Endothelial cell of umbilical vein (primary cell): Measurements from ENCODE around the gene UTF1. TPM values are rescaled to one million over a fixed set of nuclear protein-coding genes. Genes with fewer than 3 reads are reported as not detected.

Source experiments
- BruUV-seq: library from RNA; stranded (reverse); fragments of 400-500 nt; replicated peaks from 2 replicates; lab custom pipeline; 2021; lab: Mats Ljungman, UMichigan
- CTCF ChIA-PET: fragments of 300-600, 350-600 bp; sonication (Branson Sonifier 250); formaldehyde crosslinking; loops from one replicate; lab custom pipeline; 2021; ENCODE audit warnings: antibody characterized with exemption, inconsistent platforms; lab: Charles Lee
- POLR2A ChIA-PET: fragments of 300-600, 350-600 bp; sonication (Branson Sonifier 250); formaldehyde crosslinking; loops from one replicate; lab custom pipeline; 2021; ENCODE audit warnings: antibody characterized with exemption, inconsistent platforms; lab: Charles Lee
- DNase-seq: peaks from one replicate; pipeline ENCODE4 v3.0.0-alpha.2; 2011; ENCODE audit warnings: low read depth, low spot score
- FAIRE-seq: peaks from 2 replicates; lab custom pipeline; 2011; peaks lifted over from hg19 to GRCh38; lab: Jason Lieb, UNC
- H2AFZ ChIP-seq: 2 replicates; pipeline ENCODE4 v1.6.0; 2012; ENCODE audit warnings: low read depth, low read length, control low read depth, inconsistent platforms
- H3K27ac ChIP-seq: 2 replicates; pipeline ENCODE4 v1.5.1; 2011; ENCODE audit warnings: low read depth, mild to moderate bottlenecking, control low read depth, low read length, moderate library complexity; ENCODE audit not compliant: insufficient read depth
- H3K27me3 ChIP-seq, 2 experiments: 2 replicates each; pipeline versions ENCODE4 v1.6.0 to v1.6.1; 2011; ENCODE audit warnings: low read length in 2 of 2, mixed read lengths in 1 of 2; ENCODE audit not compliant: control insufficient read depth in 2 of 2, insufficient read depth in 2 of 2
- H3K36me3 ChIP-seq, 2 experiments: 2 replicates in 1 of 2; 3 replicates in 1 of 2; pipeline ENCODE4 v1.5.1; 2011; ENCODE audit warnings: low read length in 2 of 2, mild to moderate bottlenecking in 1 of 2, moderate library complexity in 1 of 2; ENCODE audit not compliant: control insufficient read depth in 2 of 2, insufficient read depth in 2 of 2; ENCODE audit errors: extremely low read depth in 1 of 2
- H3K4me1 ChIP-seq: 3 replicates; pipeline ENCODE4 v1.5.1; 2011; ENCODE audit warnings: mild to moderate bottlenecking, low read length; ENCODE audit not compliant: control insufficient read depth, insufficient read depth; ENCODE audit errors: extremely low read depth
- H3K4me2 ChIP-seq: 2 replicates; pipeline ENCODE4 v1.6.1; 2011; ENCODE audit warnings: low read length, control low read depth, mixed read lengths; ENCODE audit not compliant: insufficient read depth
- H3K4me3 ChIP-seq, 3 experiments: fragments of 200-600 bp in 1 of 3; sonication (generic), shearing (Covaris generic) in 1 of 3; replicated peaks in 1 of 3; 2 replicates each; pipeline ENCODE4 v1.5.1; 2011 to 2016; ENCODE audit warnings: control low read depth in 3 of 3, low read length in 3 of 3, mild to moderate bottlenecking in 2 of 3, inconsistent platforms in 1 of 3, low read depth in 1 of 3, moderate library complexity in 1 of 3; ENCODE audit not compliant: insufficient read depth in 1 of 3
- H3K79me2 ChIP-seq: 2 replicates; pipeline ENCODE4 v1.6.0; 2012; ENCODE audit warnings: low read length, inconsistent platforms; ENCODE audit not compliant: control insufficient read depth, insufficient read depth
- H3K9ac ChIP-seq: replicated peaks from 2 replicates; pipeline ENCODE3; 2011; ENCODE audit warnings: low read length, control low read depth; ENCODE audit not compliant: insufficient read depth; ENCODE audit errors: extremely low read depth
- H3K9me1 ChIP-seq: replicated peaks from 3 replicates; pipeline ENCODE4 v1.6.0; 2011; ENCODE audit warnings: mild to moderate bottlenecking, low read length; ENCODE audit not compliant: control insufficient read depth, insufficient read depth; ENCODE audit errors: extremely low read depth
- H3K9me3 ChIP-seq: replicated peaks from 2 replicates; pipeline ENCODE4 v1.5.1; 2012; ENCODE audit warnings: low read length, inconsistent platforms; ENCODE audit not compliant: control insufficient read depth, insufficient read depth
- H4K20me1 ChIP-seq: replicated peaks from 2 replicates; pipeline ENCODE3; 2011; ENCODE audit warnings: mild to moderate bottlenecking, low read length; ENCODE audit not compliant: control insufficient read depth, insufficient read depth; ENCODE audit errors: extremely low read depth
- EZH2 ChIP-seq: IDR thresholded peaks from 2 replicates; pipeline ENCODE4 v1.6.1; 2012; ENCODE audit warnings: borderline replicate concordance, low read depth, mild to moderate bottlenecking, moderate library complexity, low read length, inconsistent platforms; ENCODE audit not compliant: severe bottlenecking
- FOS ChIP-seq: IDR thresholded peaks from 2 replicates; pipeline ENCODE4 v1.6.1; 2011; ENCODE audit warnings: mild to moderate bottlenecking, low read length, moderate library complexity, borderline replicate concordance; ENCODE audit not compliant: insufficient read depth
- GATA2 ChIP-seq: IDR thresholded peaks from 2 replicates; pipeline ENCODE4 v1.7.0; 2011; ENCODE audit warnings: low read depth, mild to moderate bottlenecking, moderate library complexity, mixed read lengths, low read length; ENCODE audit not compliant: insufficient read length, insufficient read depth
- JUN ChIP-seq: IDR thresholded peaks from 2 replicates; pipeline ENCODE4 v1.6.1; 2011; ENCODE audit warnings: borderline replicate concordance, low read depth; ENCODE audit not compliant: insufficient read length, insufficient read depth
- MAX ChIP-seq: IDR thresholded peaks from 2 replicates; pipeline ENCODE4 v1.6.1; 2011; ENCODE audit not compliant: insufficient read depth, insufficient read length
- MYC ChIP-seq: IDR thresholded peaks from one replicate; pipeline ENCODE4 v1.6.1; 2011; ENCODE audit warnings: mild to moderate bottlenecking, low read depth, low read length
- POLR2A ChIP-seq: IDR thresholded peaks from 2 replicates; pipeline ENCODE4 v1.6.1; 2012; ENCODE audit warnings: low read depth, mild to moderate bottlenecking, control low read depth, low read length
- POLR2AphosphoS5 ChIP-seq: IDR thresholded peaks from 2 replicates; pipeline ENCODE4 v1.6.1; 2012; ENCODE audit warnings: low read depth, mild to moderate bottlenecking, control low read depth, low read length, moderate library complexity; ENCODE audit not compliant: insufficient read depth
- dilution Hi-C: fragments of 300-500 bp; cut with MboI; formaldehyde crosslinking; loops from one replicate; pipeline ENCODE4 v1.15.0; 2019; ENCODE audit warnings: low sequenced_read_pairs; ENCODE audit not compliant: extremely low pct_ligation_motif_present
- intact Hi-C: fragments of 100-400 bp; cut with micrococcal nuclease; formaldehyde crosslinking; loops from one replicate; pipeline ENCODE4 v1.10.0; 2022
- polyA plus RNA-seq, 4 experiments: library from polyadenylated mRNA; depleted of rRNA in 3 of 4; stranded (reverse) in 3 of 4; unstranded in 1 of 4; fragments of >200 nt; gene quantifications; 2 replicates each; pipeline versions ENCODE4 v1.2.1 to v1.2.3, GENCODE V29; 2011 to 2012; ENCODE audit warnings: missing spikeins in 1 of 4
- total RNA-seq: library from RNA; stranded (reverse); gene quantifications from 2 replicates; pipeline ENCODE4 v1.2.3, GENCODE V29; 2021
- TF ChIP-seq, protein P1 (sequence below), 2 donors: IDR thresholded peaks; 1 replicate in 1 of 2; 2 replicates in 1 of 2; pipeline ENCODE4 v1.5.1; 2011; ENCODE audit warnings: low read length in 2 of 2, mild to moderate bottlenecking in 2 of 2, moderate library complexity in 2 of 2, control low read depth in 1 of 2, inconsistent platforms in 1 of 2, low read depth in 1 of 2; ENCODE audit not compliant: insufficient read depth in 1 of 2; ENCODE audit errors: extremely low read depth in 1 of 2

Gene UTF1
- total and polyA plus RNA-seq, 2 donors (not counting 3 experiments of a cell fraction or from before 2014, with no cell fraction given) = not detected

DNA sequence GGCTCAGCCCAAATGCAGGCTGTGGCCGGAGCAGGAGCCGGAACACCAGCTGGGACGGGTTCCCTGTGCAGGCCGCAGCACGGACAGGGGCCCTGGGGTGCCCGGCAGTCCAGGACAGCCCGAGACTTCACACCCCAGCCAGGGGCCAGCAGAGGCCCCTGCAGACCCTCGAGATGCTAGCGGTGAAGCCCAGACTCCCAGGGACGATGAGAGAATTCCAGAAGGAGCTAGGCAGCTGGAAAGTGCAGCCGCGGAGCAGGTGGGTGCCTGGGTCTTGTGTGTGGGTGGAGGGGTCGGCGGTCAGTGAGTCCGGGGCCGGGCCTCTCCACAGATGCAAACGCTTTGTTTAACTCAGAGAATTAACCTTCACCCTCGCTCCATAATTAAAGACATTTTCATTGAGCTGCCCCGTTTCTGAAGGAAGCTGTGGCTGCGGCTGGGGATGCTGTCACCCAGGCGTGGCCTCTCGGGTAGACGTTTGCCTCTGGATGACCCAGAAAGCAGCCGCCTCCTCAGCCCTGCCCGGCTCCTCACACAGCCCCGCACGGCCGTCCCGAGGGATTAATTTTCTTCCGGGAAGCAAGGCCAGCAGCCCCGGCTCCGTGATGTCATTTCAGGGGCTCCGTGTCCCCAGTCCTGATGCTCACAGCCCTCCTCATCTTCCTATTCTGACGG, 43.5 kb upstream of the UTF1 start:
- intact Hi-C loops = no loop called here

More for the DNA sequence above, 43.5 kb upstream of the UTF1 start:
- no peak overlapping the region for H3K27ac ChIP-seq
- ChIA-PET POLR2A (no interaction called here), CTCF (no interaction called here)
- dilution Hi-C loops = no loop called here
- H3K9me1 ChIP-seq = no peaks in the 10 kb centered on the region
- H3K79me2 ChIP-seq = no peaks in the 10 kb centered on the region
- no peak overlapping the region for H3K4me3 ChIP-seq
- no peaks in the 10 kb centered on the region for H3K9me3 ChIP-seq
- H3K27me3 ChIP-seq = no peaks in the 10 kb centered on the region
- H3K4me1 ChIP-seq = no peaks in the 10 kb centered on the region
- no TSS peak for BruUV-seq
- TF ChIP-seq POLR2AphosphoS5 = no peak
- TF ChIP-seq EZH2 = no peak
- no peak for TF ChIP-seq MYC
- no peak for TF ChIP-seq MAX
- TF ChIP-seq POLR2A = no peak
- no peak for TF ChIP-seq FOS
- TF ChIP-seq GATA2 = no peak
- no peak for TF ChIP-seq JUN
- TF ChIP-seq, protein P1, sequence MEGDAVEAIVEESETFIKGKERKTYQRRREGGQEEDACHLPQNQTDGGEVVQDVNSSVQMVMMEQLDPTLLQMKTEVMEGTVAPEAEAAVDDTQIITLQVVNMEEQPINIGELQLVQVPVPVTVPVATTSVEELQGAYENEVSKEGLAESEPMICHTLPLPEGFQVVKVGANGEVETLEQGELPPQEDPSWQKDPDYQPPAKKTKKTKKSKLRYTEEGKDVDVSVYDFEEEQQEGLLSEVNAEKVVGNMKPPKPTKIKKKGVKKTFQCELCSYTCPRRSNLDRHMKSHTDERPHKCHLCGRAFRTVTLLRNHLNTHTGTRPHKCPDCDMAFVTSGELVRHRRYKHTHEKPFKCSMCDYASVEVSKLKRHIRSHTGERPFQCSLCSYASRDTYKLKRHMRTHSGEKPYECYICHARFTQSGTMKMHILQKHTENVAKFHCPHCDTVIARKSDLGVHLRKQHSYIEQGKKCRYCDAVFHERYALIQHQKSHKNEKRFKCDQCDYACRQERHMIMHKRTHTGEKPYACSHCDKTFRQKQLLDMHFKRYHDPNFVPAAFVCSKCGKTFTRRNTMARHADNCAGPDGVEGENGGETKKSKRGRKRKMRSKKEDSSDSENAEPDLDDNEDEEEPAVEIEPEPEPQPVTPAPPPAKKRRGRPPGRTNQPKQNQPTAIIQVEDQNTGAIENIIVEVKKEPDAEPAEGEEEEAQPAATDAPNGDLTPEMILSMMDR (IDR thresholded peaks at IDR 0.05; ENCODE audit: extremely low read depth in 1 of 2, insufficient read depth in 1 of 2, low read depth in 1 of 2, low read length in 2 of 2) = no peak
- H2AFZ ChIP-seq = no peak overlapping the region
- H3K9ac ChIP-seq = no peak overlapping the region
- no peaks in the 10 kb centered on the region for H3K36me3 ChIP-seq
- no peak overlapping the region for H3K4me2 ChIP-seq
- no peaks in the 10 kb centered on the region for H4K20me1 ChIP-seq
- DNase-seq (no peak), FAIRE-seq (no peak)
